WTC11 (cell line): Measurements from ENCODE around the gene ENTPD6. TPM values are rescaled to one million over a fixed set of nuclear protein-coding genes. Genes with fewer than 3 reads are reported as not detected.

ENCODE experiments used
- ATAC-seq: fragments of 200-7000 bp; cut with Tn5 transposase; 2 replicates; pipeline ENCODE4 v1.10.0; 2021; ENCODE audit warnings: mild to moderate bottlenecking, moderate library complexity
- CTCF ChIA-PET: fragments of 300-600 bp; sonication (Branson Sonifier 250); formaldehyde crosslinking; loops from one replicate; lab custom pipeline; 2021; ENCODE audit warnings: antibody characterized with exemption; lab: Charles Lee
- POLR2A ChIA-PET: fragments of 350-600 bp; sonication (Branson Sonifier 250); formaldehyde crosslinking; loops from one replicate; lab custom pipeline; 2021; ENCODE audit warnings: antibody characterized with exemption; lab: Charles Lee
- DNase-seq: peaks from one replicate; pipeline ENCODE4 v3.0.0; 2021; ENCODE audit warnings: low spot score
- H3K27ac Mint-ChIP-seq: 2 replicates; pipeline ENCODE4 v1.8.0; 2021; ENCODE audit warnings: mixed read lengths
- H3K27me3 Mint-ChIP-seq: 2 replicates; pipeline ENCODE4 v1.8.0; 2021; ENCODE audit warnings: low read depth, mild to moderate bottlenecking, moderate library complexity, mixed read lengths
- H3K36me3 Mint-ChIP-seq: 2 replicates; pipeline ENCODE4 v1.8.0; 2021; ENCODE audit warnings: mixed read lengths
- H3K4me1 Mint-ChIP-seq: 2 replicates; pipeline ENCODE4 v1.8.0; 2022; ENCODE audit warnings: mixed read lengths
- H3K4me3 Mint-ChIP-seq: 2 replicates; pipeline ENCODE4 v1.8.0; 2021; ENCODE audit warnings: mild to moderate bottlenecking, moderate library complexity, mixed read lengths
- H3K9me3 Mint-ChIP-seq: 2 replicates; pipeline ENCODE4 v1.8.0; 2021; ENCODE audit warnings: mixed read lengths
- CREB1 ChIP-seq: sonication (generic); formaldehyde crosslinking; IDR thresholded peaks from 2 replicates; pipeline ENCODE4 v1.8.0; 2023; ENCODE audit warnings: mild to moderate bottlenecking, missing genetic modification reagents
- ETV6 ChIP-seq: sonication (generic); formaldehyde crosslinking; IDR thresholded peaks from 2 replicates; pipeline ENCODE4 v1.8.1; 2022; ENCODE audit warnings: mild to moderate bottlenecking, missing genetic modification reagents
- FOXP1 ChIP-seq: sonication (generic); formaldehyde crosslinking; IDR thresholded peaks from 2 replicates; pipeline ENCODE4 v1.8.0; 2022; ENCODE audit warnings: missing genetic modification reagents, mild to moderate bottlenecking, moderate library complexity, borderline replicate concordance
- JUN ChIP-seq: sonication (generic); formaldehyde crosslinking; IDR thresholded peaks from 2 replicates; pipeline ENCODE4 v1.8.0; 2023; ENCODE audit warnings: mild to moderate bottlenecking, missing genetic modification reagents
- KAT7 ChIP-seq: sonication (generic); formaldehyde crosslinking; IDR thresholded peaks from 2 replicates; pipeline ENCODE4 v1.8.1; 2023; ENCODE audit warnings: missing genetic modification reagents, mild to moderate bottlenecking, borderline replicate concordance
- NFATC4 ChIP-seq: fragments of 250-450 bp; sonication (Bioruptor Pico); IDR thresholded peaks from 2 replicates; pipeline ENCODE4 v1.9.0; 2021; ENCODE audit warnings: mild to moderate bottlenecking
- NFE2L1 ChIP-seq: sonication (generic); formaldehyde crosslinking; IDR thresholded peaks from 2 replicates; pipeline ENCODE4 v1.8.1; 2023; ENCODE audit warnings: missing genetic modification reagents
- NR3C1 ChIP-seq: sonication (generic); formaldehyde crosslinking; conservative IDR thresholded peaks from 2 replicates; pipeline ENCODE4 v1.8.1; 2023; ENCODE audit warnings: low read depth, mild to moderate bottlenecking, missing genetic modification reagents
- RELA ChIP-seq: sonication (generic); formaldehyde crosslinking; IDR thresholded peaks from 2 replicates; pipeline ENCODE4 v1.8.1; 2022; ENCODE audit warnings: missing genetic modification reagents, mild to moderate bottlenecking, borderline replicate concordance
- TCF7 ChIP-seq: sonication (generic); formaldehyde crosslinking; IDR thresholded peaks from 2 replicates; pipeline ENCODE4 v1.8.0; 2022; ENCODE audit warnings: mild to moderate bottlenecking, low read depth, missing genetic modification reagents, moderate library complexity
- TEAD4 ChIP-seq: sonication (generic); formaldehyde crosslinking; IDR thresholded peaks from 2 replicates; pipeline ENCODE4 v1.8.0; 2022; ENCODE audit warnings: mild to moderate bottlenecking, missing genetic modification reagents
- ZBTB21 ChIP-seq: sonication (generic); formaldehyde crosslinking; IDR thresholded peaks from 2 replicates; pipeline ENCODE4 v1.8.1; 2023; ENCODE audit warnings: mild to moderate bottlenecking, missing genetic modification reagents, borderline replicate concordance
- ZNF232 ChIP-seq: sonication (generic); formaldehyde crosslinking; IDR thresholded peaks from 2 replicates; pipeline ENCODE4 v1.8.0; 2022; ENCODE audit warnings: mild to moderate bottlenecking, missing genetic modification reagents
- total RNA-seq: library from RNA; stranded (reverse); gene quantifications from 3 replicates; pipeline ENCODE4 v1.2.3, GENCODE V29; 2021
- TF ChIP-seq, protein P1 (sequence below): sonication (generic); formaldehyde crosslinking; IDR thresholded peaks from 2 replicates; pipeline ENCODE4 v1.8.1; 2023; ENCODE audit warnings: mild to moderate bottlenecking, missing genetic modification reagents
- TF ChIP-seq, protein P2 (sequence below): sonication (generic); formaldehyde crosslinking; IDR thresholded peaks from 2 replicates; pipeline ENCODE4 v1.8.1; 2023; ENCODE audit warnings: mild to moderate bottlenecking, moderate library complexity, missing genetic modification reagents
- TF ChIP-seq, protein P3 (sequence below): sonication (generic); formaldehyde crosslinking; IDR thresholded peaks from 2 replicates; pipeline ENCODE4 v1.8.1; 2023; ENCODE audit warnings: mild to moderate bottlenecking, missing genetic modification reagents, borderline replicate concordance
- TF ChIP-seq, protein P4 (sequence below): sonication (generic); formaldehyde crosslinking; IDR thresholded peaks from 2 replicates; pipeline ENCODE4 v1.8.0; 2022; ENCODE audit warnings: mild to moderate bottlenecking, missing genetic modification reagents
- TF ChIP-seq, protein P5 (sequence below): sonication (generic); formaldehyde crosslinking; IDR thresholded peaks from 2 replicates; pipeline ENCODE4 v1.8.0; 2023; ENCODE audit warnings: missing genetic modification reagents
- TF ChIP-seq, protein P6 (sequence below): fragments of 250-450 bp; sonication (Bioruptor Pico); IDR thresholded peaks from 2 replicates; pipeline ENCODE4 v1.9.0; 2021; ENCODE audit warnings: mild to moderate bottlenecking
- TF ChIP-seq, protein P7 (sequence below): sonication (generic); formaldehyde crosslinking; IDR thresholded peaks from 2 replicates; pipeline ENCODE4 v1.8.1; 2023; ENCODE audit warnings: mild to moderate bottlenecking, missing genetic modification reagents

The ENTPD6 gene
- total RNA-seq, 1 experiment from 2014 or later: 56.9 TPM

DNA sequence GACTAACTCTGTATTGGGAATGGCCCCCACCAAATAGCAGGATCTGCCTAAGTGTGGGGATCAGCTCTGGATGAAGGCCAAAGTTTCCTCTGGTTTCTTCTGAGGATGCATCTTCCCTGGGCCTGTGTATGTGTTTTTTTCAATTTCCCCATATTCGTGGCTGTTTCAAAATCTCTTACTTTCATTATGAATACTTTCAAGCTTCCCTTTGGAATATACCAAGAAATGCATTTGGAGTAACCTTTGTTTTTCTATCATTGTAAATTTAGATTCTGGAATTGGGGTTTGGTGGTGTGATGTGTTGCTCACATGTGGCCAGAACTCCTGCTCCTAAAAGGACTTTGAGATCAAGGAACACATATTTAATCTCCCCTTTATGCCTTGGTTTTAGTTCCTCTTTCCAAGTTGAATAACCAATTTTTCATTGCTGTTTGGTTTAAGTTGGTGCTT lies 8.4 kb downstream of the ENTPD6 start:
- ATAC-seq (no peak), DNase-seq (no peak)
- POLR2A ChIA-PET: no interaction called here
- Mint-ChIP-seq H3K9me3 (no peaks in the 10 kb centered on the region), H3K27me3 (no peaks in the 10 kb centered on the region), H3K27ac (no peak overlapping the region), H3K4me1 (peaks cover 29% of the 10 kb centered on the region), H3K4me3 (no peak overlapping the region), H3K36me3 (no peaks in the 10 kb centered on the region)
- TF ChIP-seq ZBTB21 (CRISPR knock-in tag): no peak
- TF ChIP-seq TCF7 (CRISPR knock-in tag): no peak
- TF ChIP-seq CREB1 (CRISPR knock-in tag): no peak
- TF ChIP-seq, protein P1, sequence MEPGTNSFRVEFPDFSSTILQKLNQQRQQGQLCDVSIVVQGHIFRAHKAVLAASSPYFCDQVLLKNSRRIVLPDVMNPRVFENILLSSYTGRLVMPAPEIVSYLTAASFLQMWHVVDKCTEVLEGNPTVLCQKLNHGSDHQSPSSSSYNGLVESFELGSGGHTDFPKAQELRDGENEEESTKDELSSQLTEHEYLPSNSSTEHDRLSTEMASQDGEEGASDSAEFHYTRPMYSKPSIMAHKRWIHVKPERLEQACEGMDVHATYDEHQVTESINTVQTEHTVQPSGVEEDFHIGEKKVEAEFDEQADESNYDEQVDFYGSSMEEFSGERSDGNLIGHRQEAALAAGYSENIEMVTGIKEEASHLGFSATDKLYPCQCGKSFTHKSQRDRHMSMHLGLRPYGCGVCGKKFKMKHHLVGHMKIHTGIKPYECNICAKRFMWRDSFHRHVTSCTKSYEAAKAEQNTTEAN: no peak
- TF ChIP-seq ZNF232 (CRISPR knock-in tag): no peak
- TF ChIP-seq, protein P2, sequence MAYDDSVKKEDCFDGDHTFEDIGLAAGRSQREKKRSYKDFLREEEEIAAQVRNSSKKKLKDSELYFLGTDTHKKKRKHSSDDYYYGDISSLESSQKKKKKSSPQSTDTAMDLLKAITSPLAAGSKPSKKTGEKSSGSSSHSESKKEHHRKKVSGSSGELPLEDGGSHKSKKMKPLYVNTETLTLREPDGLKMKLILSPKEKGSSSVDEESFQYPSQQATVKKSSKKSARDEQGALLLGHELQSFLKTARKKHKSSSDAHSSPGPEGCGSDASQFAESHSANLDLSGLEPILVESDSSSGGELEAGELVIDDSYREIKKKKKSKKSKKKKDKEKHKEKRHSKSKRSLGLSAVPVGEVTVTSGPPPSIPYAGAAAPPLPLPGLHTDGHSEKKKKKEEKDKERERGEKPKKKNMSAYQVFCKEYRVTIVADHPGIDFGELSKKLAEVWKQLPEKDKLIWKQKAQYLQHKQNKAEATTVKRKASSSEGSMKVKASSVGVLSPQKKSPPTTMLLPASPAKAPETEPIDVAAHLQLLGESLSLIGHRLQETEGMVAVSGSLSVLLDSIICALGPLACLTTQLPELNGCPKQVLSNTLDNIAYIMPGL (CRISPR knock-in tag): no peak
- no peak for TF ChIP-seq FOXP1 (CRISPR knock-in tag)
- CTCF ChIA-PET: interaction anchor here (1.7 kb wide), 1 partner anchor 44 kb away, joined by 8 read pairs; the partner anchor contains the start of gene PYGB

DNA sequence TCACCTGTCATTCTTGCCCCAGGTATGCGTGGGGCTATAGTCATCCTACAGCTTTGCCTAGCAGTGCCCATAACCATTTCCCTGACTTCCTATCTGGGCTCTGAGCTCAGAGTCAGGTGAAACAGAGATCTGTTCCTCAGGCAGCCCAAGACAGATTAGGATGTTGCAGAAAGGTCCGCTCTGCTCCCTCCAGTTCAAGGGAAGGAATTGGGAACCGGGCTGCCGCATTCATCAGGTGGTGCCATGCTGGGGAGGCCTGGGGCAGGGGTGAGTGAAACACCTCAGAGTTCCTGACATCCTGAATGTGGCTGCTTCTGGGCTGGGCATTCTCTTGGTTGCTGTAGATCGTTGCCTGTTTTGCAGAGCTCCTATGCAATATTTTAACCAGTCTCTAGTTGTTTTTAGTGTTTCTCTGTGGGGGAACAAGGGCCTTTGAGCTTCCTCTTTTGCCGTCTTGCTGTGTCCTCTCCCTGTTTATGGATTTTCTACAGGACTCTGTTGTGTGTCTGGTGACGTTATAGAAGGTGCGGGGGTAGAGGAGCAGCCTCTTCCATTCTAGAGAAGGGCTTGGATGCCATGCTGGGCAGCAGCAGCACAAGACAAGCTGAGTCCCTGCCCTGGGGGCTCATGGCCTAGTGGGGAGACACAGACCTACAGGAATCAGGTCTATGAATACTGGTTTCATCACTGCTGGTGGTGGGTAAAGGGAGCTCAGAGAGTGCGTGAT lies 9.2 kb downstream of the ENTPD6 start:
- Mint-ChIP-seq H3K4me3 (no peak overlapping the region), H3K27ac (peak overlapping the region; percentile 80), H3K27me3 (no peaks in the 10 kb centered on the region), H3K36me3 (0 out of 2 replicates have a peak, but pooled peaks cover 3% of the 10 kb centered on the region), H3K4me1 (peaks cover 21% of the 10 kb centered on the region), H3K9me3 (no peaks in the 10 kb centered on the region)
- CTCF ChIA-PET: interaction anchor here (1.7 kb wide), 1 partner anchor 43 kb away, joined by 8 read pairs; the partner anchor contains the start of gene PYGB
- ATAC-seq: peak; percentile 36; the same call in 1 of the 2 replicates
- POLR2A ChIA-PET: no interaction called here
- DNase-seq: no peak
- TF ChIP-seq NR3C1 (CRISPR knock-in tag): no peak
- TF ChIP-seq ETV6 (CRISPR knock-in tag): no peak
- no peak for TF ChIP-seq NFATC4
- TF ChIP-seq, protein P3, sequence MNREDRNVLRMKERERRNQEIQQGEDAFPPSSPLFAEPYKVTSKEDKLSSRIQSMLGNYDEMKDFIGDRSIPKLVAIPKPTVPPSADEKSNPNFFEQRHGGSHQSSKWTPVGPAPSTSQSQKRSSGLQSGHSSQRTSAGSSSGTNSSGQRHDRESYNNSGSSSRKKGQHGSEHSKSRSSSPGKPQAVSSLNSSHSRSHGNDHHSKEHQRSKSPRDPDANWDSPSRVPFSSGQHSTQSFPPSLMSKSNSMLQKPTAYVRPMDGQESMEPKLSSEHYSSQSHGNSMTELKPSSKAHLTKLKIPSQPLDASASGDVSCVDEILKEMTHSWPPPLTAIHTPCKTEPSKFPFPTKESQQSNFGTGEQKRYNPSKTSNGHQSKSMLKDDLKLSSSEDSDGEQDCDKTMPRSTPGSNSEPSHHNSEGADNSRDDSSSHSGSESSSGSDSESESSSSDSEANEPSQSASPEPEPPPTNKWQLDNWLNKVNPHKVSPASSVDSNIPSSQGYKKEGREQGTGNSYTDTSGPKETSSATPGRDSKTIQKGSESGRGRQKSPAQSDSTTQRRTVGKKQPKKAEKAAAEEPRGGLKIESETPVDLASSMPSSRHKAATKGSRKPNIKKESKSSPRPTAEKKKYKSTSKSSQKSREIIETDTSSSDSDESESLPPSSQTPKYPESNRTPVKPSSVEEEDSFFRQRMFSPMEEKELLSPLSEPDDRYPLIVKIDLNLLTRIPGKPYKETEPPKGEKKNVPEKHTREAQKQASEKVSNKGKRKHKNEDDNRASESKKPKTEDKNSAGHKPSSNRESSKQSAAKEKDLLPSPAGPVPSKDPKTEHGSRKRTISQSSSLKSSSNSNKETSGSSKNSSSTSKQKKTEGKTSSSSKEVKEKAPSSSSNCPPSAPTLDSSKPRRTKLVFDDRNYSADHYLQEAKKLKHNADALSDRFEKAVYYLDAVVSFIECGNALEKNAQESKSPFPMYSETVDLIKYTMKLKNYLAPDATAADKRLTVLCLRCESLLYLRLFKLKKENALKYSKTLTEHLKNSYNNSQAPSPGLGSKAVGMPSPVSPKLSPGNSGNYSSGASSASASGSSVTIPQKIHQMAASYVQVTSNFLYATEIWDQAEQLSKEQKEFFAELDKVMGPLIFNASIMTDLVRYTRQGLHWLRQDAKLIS (CRISPR knock-in tag): no peak
- no peak for TF ChIP-seq RELA
- TF ChIP-seq TEAD4 (CRISPR knock-in tag): no peak
- TF ChIP-seq, protein P4, sequence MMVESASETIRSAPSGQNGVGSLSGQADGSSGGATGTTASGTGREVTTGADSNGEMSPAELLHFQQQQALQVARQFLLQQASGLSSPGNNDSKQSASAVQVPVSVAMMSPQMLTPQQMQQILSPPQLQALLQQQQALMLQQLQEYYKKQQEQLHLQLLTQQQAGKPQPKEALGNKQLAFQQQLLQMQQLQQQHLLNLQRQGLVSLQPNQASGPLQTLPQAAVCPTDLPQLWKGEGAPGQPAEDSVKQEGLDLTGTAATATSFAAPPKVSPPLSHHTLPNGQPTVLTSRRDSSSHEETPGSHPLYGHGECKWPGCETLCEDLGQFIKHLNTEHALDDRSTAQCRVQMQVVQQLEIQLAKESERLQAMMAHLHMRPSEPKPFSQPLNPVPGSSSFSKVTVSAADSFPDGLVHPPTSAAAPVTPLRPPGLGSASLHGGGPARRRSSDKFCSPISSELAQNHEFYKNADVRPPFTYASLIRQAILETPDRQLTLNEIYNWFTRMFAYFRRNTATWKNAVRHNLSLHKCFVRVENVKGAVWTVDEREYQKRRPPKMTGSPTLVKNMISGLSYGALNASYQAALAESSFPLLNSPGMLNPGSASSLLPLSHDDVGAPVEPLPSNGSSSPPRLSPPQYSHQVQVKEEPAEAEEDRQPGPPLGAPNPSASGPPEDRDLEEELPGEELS (CRISPR knock-in tag): no peak
- no peak for TF ChIP-seq JUN
- TF ChIP-seq, protein P5, sequence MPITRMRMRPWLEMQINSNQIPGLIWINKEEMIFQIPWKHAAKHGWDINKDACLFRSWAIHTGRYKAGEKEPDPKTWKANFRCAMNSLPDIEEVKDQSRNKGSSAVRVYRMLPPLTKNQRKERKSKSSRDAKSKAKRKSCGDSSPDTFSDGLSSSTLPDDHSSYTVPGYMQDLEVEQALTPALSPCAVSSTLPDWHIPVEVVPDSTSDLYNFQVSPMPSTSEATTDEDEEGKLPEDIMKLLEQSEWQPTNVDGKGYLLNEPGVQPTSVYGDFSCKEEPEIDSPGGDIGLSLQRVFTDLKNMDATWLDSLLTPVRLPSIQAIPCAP (CRISPR knock-in tag): no peak
- TF ChIP-seq, protein P6, sequence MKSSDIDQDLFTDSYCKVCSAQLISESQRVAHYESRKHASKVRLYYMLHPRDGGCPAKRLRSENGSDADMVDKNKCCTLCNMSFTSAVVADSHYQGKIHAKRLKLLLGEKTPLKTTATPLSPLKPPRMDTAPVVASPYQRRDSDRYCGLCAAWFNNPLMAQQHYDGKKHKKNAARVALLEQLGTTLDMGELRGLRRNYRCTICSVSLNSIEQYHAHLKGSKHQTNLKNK: no peak
- TF ChIP-seq KAT7 (CRISPR knock-in tag): no peak
- TF ChIP-seq, protein P7, sequence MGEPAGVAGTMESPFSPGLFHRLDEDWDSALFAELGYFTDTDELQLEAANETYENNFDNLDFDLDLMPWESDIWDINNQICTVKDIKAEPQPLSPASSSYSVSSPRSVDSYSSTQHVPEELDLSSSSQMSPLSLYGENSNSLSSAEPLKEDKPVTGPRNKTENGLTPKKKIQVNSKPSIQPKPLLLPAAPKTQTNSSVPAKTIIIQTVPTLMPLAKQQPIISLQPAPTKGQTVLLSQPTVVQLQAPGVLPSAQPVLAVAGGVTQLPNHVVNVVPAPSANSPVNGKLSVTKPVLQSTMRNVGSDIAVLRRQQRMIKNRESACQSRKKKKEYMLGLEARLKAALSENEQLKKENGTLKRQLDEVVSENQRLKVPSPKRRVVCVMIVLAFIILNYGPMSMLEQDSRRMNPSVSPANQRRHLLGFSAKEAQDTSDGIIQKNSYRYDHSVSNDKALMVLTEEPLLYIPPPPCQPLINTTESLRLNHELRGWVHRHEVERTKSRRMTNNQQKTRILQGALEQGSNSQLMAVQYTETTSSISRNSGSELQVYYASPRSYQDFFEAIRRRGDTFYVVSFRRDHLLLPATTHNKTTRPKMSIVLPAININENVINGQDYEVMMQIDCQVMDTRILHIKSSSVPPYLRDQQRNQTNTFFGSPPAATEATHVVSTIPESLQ: no peak
- no peak for TF ChIP-seq NFE2L1 (CRISPR knock-in tag)
